CD4-positive, alpha-beta T cell treated with Interleukin-6 for 4 hours (primary cell): ENCODE measurements around the gene SLC26A11.
"Not testable (repeated sequence)": the region's sequence is repeated elsewhere in the genome, so short reads cannot be mapped to it uniquely, and the experiment has no call there.

Experiments used
- DNase-seq: peaks from one replicate; pipeline ENCODE4 v3.0.0-alpha.2; 2020; ENCODE audit warnings: mixed read lengths

SLC26A11 gene

DNA sequence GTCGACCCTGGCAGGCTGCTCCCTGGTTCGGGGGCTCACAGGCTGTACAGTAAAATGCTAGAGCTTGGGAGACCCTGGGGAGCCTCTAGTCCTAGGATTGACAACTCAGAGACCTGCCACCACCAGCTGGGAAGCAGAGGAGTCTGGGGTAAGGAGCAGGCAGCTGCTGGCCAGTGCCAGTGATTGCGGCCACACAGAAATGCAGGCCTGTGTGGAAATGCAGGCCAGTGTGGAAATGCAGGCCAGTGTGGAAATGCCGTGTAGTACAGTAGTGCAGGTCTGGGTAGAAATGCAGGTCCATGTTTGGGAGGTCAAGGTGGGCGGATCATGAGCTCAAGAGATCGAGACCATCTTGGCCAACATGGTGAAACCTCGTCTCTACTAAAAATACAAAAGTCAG, 23.6 kb upstream of the SLC26A11 start:
- no peak for DNase-seq

DNA sequence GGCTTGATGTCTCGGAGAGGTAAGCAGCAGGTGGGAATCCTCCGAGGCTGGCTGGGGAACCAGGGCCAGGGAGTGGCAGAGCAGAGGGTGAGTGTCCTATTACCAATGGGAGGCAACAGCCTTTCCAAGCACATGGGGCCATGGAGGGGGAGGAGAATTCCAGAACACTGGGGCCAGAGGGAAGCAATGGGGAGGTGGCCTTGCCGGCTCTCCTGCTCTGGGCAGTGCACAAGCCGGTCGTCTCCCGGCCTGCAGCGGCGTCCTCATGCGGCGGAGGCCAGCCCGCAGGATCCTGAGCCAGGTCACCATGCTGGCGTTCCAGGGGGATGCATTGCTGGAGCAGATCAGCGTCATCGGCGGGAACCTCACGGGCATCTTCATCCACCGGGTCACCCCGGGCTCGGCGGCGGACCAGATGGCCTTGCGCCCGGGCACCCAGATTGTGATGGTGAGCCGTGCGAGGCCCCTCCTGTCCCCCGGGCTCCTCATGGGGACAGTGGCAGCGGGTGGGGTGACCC, 22.0 kb upstream of the SLC26A11 start:
- DNase-seq, result no peak

DNA sequence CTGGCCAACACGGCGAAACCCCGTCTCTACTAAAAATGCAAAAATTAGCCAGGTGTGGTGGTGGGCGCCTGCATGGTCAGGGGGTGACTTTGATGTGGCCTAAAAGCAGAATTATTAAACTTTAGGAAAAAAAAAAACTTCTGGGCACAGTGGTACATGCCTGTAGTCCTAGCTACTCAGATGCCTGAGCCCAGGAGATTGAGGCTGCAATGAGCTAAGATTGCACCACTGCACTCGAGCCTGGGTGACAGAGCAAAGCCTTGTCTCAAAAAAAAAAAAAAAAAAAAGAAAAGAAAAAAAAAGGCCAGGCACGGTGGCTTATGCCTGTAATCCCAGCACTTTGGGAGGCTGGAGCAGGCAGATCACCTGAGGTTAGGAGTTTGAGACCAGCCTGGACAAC, 20.9 kb upstream of the SLC26A11 start:
- not testable (repeated sequence) for DNase-seq

DNA sequence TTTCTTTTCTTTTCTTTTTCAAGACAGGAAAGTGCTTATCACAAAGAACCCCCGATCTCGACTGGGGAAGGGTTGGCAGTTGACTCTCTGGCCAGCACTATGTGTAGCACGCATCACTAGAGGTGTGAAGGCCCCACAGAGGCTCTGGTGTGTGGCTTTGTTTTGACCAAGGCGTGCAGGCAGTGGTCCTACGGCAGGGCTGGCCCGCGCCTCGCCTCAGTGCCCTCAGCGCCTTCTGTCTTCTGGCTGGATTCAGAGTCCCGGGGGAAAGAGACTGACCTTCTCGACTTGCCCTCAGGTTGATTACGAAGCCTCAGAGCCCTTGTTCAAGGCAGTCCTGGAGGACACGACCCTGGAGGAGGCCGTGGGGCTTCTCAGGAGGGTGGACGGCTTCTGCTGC, 18.8 kb upstream of the SLC26A11 start:
- DNase-seq, result no peak

DNA sequence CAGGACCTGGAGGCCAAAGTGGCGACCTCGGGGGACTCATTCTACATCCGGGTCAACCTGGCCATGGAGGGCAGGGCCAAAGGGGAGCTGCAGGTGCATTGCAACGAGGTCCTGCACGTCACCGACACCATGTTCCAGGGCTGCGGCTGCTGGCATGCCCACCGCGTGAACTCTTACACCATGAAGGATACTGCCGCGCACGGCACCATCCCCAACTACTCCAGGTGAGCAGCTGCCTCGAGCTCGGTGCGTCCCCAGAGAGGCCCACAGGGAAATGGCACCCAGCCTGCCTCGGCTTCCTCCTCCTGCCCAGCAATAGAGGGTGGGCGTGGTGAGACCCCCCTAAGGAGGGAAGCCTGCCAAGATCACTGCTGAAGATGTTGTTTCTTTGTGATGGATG, 18.0 kb upstream of the SLC26A11 start:
- DNase-seq, result no peak

DNA sequence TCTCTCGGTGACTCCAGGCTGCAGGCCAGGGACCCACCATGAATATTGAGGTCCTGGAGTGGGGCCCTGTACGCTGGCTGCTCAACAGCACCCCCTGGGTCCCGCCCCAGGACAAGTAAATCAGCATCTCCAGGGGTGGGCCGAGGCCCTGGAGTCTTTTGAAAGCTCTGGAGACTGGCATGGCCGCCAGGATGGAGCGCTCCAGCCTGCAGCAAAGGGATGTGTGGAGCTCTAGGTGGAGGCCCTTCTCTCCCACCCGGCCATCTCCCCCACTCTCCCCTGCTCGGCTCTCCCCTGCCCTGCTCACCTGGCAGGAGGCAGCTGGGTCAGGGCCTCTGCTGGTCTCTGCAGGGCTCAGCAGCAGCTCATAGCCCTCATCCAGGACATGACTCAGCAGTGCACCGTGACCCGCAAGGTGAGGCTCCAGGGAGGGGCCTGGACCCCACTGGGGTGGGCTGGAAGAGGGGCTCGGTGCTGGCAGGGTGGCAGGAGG, 16.7 kb upstream of the SLC26A11 start:
- no peak for DNase-seq

DNA sequence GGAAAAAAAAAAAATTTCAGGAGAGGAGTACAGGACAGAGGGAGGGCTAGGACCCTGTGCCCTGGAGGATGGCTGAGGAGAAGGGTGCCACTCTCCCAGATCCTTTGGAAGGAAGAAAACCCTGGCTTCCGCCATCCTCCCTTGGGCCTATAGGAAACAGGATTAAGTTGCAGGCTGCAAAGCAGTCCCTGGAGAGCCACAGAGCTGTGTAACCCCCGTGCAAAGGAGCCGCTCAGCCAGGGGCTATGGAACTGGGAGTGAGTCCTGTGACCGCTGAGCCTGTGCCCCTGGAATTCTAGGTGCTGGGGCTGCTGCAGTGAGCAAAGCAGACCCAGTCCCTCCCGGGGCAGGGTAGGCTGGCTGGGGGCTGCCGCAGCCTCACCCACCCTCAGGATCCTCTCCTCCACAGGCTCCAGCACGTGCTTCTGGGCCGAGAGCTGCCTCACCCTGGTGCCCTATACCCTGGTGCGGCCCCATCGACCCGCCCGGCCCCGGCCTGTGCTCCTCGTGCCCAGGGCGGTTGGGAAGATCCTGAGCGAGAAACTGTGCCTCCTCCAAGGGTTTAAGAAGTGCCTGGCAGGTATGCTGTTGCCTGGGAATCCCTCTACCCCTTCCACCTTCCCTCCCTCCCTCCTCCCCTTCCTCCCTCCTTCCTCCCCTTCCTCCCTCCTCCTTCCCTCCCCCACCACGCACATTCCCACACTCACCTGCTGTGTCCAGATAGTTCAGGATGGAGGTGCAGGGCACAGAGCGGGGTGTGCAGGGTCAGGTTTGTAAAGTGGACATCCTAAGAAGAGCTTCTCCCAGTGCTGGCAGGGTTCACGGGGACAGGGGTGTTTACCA, 15.4 kb upstream of the SLC26A11 start:
- no peak for DNase-seq

DNA sequence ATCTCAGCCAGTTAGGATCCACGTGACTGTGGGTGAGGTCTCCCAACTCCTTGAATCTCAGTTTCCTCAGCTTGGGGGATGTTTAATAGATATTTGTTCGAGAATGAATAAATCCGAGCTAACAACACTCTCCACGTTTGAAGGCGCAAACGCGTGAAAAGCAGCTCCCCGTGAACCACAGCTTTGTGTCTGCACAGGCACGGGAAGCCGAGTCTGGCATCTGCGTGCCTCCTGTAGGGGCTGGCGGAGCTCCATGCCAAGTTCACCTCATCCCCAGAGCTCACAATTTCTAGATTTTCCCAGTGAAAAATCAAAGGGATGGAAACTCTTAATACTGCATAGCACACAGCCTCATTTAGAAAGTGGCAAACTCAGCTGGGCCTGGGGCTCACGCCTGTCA, 14.4 kb upstream of the SLC26A11 start:
- no peak for DNase-seq

DNA sequence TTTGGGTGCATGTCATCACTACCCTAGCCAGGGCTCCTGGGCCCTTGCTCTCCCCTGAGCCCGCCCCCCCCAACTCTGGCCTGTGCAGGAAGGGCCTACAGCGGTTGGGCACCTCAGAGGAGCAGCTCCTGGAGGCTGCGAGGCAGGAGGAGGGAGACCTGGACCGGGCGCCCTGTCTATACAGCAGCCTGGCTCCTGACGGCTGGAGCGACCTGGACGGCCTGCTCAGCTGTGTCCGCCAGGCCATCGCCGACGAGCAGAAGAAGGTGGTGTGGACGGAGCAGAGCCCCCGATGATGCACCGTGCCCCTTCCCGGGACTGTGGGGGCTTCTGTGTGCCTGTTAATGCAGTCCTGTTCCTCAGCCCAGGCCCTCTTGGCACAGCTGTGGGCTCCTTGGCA, 12.2 kb upstream of the SLC26A11 start:
- no peak for DNase-seq

DNA sequence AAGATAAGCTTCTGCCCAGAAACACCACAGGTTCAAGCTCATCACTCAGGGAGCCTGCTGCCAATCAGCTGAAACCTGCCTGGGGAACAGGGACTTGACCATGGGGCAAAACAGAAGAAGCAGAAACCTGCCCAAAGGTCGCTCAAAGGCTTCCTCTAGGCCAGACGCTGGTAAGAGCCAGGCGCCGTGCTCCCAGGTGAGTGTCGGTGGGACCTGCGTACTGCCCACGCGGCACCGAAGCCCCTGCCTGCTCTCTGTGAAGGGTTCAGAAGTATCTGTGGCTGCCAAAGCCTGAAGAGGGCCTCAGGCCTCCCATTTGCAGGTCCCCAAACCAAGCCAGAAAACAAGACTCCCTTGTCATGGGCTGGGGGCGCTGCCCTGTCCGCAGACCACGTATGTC, 10.5 kb upstream of the SLC26A11 start:
- no peak for DNase-seq

DNA sequence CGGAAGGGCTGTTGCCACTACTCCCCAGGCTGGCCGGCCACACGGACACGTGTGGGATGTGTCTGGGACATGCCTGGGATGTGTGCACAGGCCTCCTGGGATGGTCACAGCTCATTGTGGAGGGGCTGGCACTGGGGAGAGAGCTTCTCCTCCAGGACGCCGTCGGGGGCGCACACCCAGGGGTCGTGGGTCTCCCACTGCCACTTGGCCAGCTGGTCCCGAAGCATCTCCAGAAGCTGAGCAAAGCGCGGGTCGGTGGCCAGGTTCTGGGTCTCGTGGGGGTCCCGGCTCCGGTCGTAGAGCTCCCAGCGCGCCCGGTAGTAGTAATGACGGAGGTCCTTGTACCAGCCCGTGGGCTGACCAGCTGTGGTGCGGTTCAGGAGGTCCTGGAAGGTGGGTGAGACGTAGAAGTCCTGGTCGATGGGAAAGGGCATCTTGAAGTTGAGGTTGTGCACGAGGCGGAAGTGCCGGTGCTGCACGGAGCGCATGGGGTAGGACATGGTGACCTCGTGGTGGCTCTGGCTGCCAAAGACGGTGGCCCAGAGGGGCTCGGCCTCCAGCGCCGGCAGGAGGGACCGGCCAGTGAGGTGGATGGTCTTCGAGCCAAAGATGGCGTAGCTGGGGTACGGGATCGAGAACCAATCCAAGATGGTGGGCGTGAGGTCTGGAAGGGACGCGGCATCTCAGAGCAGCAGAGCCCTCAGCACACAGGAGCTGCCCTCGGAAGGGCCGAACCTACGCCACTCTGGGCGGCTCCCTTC, 9.7 kb upstream of the SLC26A11 start:
- DNase-seq, result no peak

DNA sequence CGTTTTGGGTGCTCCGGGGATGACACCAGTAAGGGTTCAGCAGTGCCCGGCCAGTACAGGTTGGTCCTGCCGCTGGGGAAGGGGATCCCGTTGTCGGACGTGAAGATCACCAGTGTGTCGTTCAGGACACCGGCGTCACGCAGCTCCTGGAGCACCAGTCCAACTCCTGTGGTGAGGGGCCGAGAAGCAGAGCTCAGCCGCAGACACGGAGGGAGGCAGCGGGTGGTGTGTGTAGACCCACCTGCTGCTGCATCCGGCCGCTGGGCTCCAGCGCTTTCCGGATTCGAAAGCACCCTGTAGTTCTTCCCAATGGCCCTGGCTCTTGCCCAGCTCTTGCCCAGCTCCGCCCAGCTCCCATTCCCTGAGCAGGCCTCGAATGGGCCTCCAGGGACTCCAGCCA, 8.1 kb upstream of the SLC26A11 start:
- no peak for DNase-seq

DNA sequence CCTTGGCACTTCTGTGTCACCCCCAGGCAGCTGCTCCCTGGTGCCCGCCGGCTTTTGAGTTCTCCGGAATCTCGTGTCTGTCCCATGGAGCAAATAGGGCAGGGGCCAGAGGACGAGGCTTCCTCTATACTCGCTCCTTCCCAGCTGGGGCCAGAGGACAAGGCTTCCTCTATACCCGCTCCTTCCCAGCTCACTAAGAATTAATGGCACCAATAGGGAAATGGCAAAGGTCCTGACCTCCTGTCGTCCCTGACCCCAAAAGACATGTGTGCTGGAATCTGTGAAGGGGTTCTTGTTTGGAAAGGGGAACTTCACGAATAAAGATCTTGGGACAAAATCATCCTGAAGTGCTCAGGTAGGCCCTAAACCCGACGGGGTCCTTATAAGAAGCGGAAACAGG, 7.7 kb upstream of the SLC26A11 start:
- no peak for DNase-seq

DNA sequence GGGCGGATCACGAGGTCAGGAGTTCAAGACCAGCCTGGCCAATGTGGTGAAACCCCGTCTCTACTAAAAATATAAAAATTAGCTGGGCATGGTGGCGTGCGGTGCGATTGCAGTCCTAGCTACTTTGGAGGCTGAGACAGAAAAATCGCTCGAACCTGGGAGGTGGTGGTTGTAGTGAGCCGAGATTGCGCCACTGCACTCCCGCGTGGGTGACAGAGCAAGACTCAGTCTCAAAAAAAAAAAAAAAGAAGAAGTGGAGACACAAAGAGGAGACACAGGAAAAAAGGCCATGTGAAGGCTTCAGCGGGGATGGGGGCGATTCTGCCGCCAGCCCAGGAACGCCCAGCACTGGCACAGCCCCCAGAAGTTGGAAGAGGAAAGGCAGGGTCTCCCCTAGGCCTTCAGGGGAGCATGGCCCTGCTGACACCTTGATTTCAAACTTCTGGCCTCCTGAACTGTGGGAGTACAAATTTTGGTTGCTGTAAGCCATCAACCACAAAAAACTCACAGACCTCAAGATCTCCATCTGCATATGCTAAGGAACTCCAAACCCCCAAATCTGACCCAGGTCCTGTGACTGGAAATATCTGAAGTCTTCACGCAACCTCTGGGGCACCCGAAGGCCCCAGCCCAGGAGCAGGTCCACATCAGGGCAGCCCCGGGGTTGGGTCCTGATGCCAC, 7.1 kb upstream of the SLC26A11 start:
- DNase-seq, result no peak

DNA sequence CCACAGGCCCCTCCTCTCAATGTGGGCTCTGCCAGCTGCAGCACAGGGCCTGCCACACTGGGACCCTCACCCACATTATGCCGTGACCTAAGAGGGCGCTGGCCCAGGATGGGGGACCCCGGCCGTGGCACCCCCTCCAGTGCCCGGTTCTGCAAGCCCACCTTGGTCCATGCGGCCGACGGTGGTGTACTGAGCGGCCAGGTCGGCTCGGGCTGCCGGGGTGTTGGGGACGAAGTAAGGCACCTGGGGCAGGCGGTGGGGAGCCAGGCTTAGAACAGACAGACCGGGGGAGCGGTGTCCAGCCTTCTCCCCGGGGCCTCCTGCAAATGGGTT, 6.6 kb upstream of the SLC26A11 start:
- no peak for DNase-seq

DNA sequence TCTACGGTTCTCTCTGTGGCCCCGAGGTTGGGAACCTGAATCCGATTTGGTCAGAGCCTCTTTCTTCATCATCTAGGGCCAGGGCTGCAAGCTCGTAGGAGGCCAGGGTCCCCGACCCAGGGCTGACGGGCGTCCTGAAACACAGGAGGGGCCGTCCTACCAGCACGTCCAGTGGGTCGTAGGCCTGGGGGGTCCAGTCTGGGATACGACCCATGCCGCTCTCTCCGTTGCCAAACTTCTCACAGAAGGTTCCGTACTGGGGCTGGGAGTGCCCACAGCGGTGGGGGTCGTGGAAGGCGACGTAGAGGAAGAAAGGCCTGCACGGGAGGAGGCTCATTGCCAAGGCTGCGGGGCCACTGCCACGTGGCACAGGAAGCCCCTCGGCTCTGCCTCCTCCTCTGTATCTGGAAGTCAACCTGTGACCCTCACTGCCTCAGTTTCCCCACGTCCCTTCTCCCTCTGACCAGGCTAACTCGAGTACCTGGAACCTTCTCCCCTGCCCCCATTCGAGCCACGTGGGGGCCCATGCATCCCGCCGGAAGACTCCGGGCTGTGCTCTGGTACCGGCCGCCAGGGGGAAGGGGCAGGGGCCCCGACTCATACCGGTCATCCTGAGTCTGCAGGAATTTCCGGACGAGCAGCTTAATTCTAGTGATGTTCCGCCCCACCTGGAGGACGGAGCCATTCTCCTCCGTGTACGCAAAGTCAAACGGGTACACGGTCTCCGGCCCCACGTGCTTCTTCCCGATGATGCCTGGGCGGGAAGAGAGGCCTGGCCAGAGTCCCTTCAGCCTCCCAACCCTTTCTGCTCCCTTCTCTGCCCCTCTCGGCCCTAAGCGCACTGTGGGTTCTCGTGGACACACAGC, 6.0 kb upstream of the SLC26A11 start:
- DNase-seq, result no peak

DNA sequence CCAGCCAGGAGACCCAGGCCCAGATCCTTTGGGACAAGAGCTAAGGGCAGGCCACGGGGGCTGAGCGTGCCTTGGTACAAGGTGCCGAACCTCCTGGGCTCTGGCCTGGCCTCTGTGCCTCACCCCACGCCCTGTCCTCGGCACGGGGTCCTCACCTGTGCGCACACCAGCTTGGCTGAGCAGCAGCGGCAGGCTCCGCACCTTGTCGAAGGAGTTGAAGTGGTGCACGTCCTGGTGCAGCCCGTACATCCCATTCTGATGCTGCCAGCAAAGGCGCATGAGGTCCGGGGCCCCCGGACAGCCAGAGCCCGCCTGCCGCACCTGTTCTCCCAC, 5.4 kb upstream of the SLC26A11 start:
- DNase-seq, result no peak

DNA sequence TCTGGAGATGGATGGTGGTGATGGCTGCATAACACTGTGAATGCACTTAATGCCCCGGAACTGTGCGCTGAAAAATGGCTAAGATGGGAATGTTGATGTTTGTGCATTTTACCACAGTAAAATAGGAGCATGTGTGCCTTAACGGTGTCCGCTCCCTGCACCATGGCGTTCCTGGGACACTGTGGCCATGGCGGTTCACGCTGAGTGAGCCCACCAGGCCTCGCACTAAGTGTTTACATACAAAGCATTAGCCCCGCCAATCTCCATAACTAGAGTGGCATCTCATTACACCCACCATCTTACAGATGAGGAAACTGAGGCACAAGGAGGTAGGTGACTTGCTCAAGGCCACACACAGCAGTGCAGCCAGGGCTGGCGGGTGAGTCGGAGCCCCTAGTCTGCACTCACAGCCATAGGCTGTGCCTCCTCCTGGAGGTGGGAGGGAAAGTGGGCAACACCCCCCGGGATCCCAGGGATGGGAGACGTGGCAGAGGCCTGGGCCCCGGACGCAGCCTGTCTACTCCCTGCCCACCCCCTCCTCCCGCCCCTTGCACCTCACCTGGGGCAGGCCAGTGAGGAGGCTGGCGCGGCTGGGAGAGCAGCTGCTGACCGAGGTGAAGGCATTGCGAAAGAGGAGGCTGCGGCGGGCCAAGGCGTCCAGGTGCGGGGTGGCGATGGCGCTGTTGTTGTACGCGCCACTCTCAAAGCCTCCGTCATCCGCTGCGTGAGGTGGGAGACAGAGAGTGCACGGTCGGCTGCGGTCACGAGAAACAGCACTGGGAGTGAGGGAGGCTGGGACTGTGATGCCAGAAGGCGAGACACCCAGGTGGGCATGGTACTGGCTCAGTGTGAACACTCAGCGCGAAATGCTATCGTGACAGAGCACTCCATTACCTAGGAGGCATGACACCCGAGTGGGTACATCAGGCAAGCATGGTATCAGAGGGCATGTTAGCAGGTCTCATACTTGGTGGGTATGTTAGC, 3.5 kb upstream of the SLC26A11 start:
- DNase-seq, result no peak

DNA sequence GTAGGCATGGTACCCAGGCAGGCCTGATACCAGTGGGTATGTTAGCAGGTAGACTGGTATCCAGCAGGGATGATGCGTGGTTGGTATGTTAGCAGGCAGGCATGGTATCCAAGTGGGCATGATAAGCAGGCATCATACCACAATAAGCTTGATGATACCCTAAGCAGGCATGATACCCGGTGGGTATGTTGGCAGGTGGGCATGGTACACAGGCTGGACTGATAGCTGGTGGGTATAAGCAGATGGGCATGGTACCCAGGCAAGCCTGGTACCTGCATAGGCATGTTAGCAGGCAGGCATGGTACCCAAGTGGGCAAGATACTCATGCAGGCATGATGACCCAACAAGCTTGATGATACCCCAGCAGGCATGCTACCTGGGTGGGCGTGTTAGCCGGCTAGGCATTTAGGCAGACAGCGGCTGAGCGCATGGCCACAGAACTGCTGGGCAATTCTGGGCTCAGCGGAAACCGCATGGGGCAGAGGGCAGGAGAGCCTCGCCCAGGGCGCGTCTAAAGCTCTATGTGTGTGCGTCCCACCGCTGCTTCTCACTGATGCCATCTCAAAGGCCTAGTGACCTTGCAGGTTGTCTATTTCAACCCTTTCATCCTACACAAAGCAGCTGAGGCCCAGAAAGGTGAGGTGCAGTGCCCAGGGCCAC, 2.4 kb upstream of the SLC26A11 start:
- no peak for DNase-seq

DNA sequence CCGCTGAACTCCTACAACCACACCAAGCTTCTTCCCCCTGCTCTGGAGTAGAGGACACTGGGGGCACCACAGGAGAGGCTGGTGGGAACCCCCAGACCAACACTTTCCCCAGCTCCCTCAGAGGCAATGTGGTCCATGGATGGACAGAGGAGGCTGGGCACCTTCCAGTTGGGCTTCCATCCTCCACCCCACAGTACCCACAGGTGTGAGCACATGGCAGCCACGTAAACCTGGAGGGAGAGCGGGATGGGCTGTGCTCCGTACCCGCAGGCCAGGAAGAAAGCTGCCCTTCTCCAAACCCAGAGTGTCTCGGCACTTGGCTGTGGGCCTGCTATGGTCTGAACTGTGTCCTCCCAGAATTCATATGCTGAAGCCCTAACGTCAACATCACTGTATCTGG, 1.8 kb upstream of the SLC26A11 start:
- no peak for DNase-seq
